Subcutaneous abdominal adipose tissue (tissue), 5 donors: ENCODE data around the gene PLEKHA5.

Experiments used
- H3K27ac ChIP-seq: one replicate; pipeline ENCODE4 v1.7.0; 2013; ENCODE audit warnings: low read depth, mild to moderate bottlenecking, inconsistent platforms, low read length, moderate library complexity
- H3K27me3 ChIP-seq, 5 donors: one replicate each; pipeline ENCODE4 v1.7.0; 2013; ENCODE audit warnings: low read length in 5 of 5, inconsistent platforms in 1 of 5; ENCODE audit not compliant: control insufficient read depth in 5 of 5, insufficient read depth in 4 of 5
- H3K36me3 ChIP-seq, 5 donors: one replicate each; pipeline ENCODE4 v1.7.0; 2013; ENCODE audit warnings: low read length in 5 of 5; ENCODE audit not compliant: control insufficient read depth in 5 of 5, insufficient read depth in 5 of 5
- H3K4me1 ChIP-seq, 5 donors: one replicate each; pipeline ENCODE4 v1.7.0; 2013; ENCODE audit warnings: low read length in 5 of 5, mild to moderate bottlenecking in 3 of 5, moderate library complexity in 1 of 5; ENCODE audit not compliant: control insufficient read depth in 5 of 5, insufficient read depth in 5 of 5
- H3K4me3 ChIP-seq, 5 donors: one replicate each; pipeline ENCODE4 v1.7.0; 2013; ENCODE audit warnings: low read length in 5 of 5, low read depth in 1 of 5
- H3K9ac ChIP-seq, 5 donors: one replicate each; pipeline ENCODE4 v1.7.0; 2013; ENCODE audit warnings: low read length in 5 of 5, mild to moderate bottlenecking in 4 of 5, moderate library complexity in 3 of 5
- H3K9me3 ChIP-seq, 5 donors: one replicate each; pipeline ENCODE4 v1.7.0; 2013; ENCODE audit warnings: low read length in 5 of 5; ENCODE audit not compliant: control insufficient read depth in 5 of 5
- donor health status: healthy.
- donor health status: healthy.
- donor health status: healthy.
- donor health status: healthy.
- donor health status: healthy.

The PLEKHA5 gene

GRCh38 chr12:19128485-19128884 lies 1.0 kb upstream of the PLEKHA5 start:
- no peak overlapping the region for H3K9ac ChIP-seq

DNA sequence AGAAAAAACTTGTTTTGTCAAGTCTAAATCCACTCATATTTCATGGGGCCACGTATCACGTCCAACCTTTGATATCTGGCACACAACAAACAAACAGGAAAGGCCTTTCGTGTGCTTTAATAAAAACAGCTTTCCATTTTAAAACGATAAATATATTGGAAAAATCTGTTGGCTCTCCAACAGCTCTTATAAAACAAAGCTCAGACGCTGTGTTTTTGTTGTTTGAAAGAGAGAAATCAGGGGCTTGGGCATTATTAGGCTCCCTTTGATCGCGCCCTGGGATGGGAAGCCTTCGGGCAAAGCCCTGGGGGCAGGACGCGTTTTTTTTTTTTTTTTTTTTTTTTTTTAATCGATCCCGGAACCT lies 429 bp upstream of the PLEKHA5 start:
- H3K27me3 ChIP-seq, result no peaks in the 10 kb centered on the region
- H3K4me3 ChIP-seq, result peak overlapping the region; percentile 57 to 76 (median 63)
- peaks cover 0 to 18% (median 14%) of the 10 kb centered on the region in 5 donors for H3K4me1 ChIP-seq
- peak overlapping the region in 4 of 5 donors; percentile 30 to 79 (median 74) for H3K9ac ChIP-seq
- H3K9me3 ChIP-seq, result peaks cover 0 to 13% (median 7%) of the 10 kb centered on the region in 5 donors
- H3K36me3 ChIP-seq, result no peaks in the 10 kb centered on the region
- H3K27ac ChIP-seq, result peak overlapping the region; percentile 86

More at GRCh38 chr12:19128485-19128884, 1.0 kb upstream of the PLEKHA5 start:
- Histone ChIP-seq H3K27ac (peak overlapping the region; percentile 86), H3K4me3 (no peak overlapping the region), H3K27me3 (no peaks in the 10 kb centered on the region), H3K36me3 (no peaks in the 10 kb centered on the region), H3K9me3 (peaks cover 0 to 13% (median 7%) of the 10 kb centered on the region in 5 donors), H3K4me1 (peaks cover 0 to 18% (median 14%) of the 10 kb centered on the region in 5 donors)

DNA sequence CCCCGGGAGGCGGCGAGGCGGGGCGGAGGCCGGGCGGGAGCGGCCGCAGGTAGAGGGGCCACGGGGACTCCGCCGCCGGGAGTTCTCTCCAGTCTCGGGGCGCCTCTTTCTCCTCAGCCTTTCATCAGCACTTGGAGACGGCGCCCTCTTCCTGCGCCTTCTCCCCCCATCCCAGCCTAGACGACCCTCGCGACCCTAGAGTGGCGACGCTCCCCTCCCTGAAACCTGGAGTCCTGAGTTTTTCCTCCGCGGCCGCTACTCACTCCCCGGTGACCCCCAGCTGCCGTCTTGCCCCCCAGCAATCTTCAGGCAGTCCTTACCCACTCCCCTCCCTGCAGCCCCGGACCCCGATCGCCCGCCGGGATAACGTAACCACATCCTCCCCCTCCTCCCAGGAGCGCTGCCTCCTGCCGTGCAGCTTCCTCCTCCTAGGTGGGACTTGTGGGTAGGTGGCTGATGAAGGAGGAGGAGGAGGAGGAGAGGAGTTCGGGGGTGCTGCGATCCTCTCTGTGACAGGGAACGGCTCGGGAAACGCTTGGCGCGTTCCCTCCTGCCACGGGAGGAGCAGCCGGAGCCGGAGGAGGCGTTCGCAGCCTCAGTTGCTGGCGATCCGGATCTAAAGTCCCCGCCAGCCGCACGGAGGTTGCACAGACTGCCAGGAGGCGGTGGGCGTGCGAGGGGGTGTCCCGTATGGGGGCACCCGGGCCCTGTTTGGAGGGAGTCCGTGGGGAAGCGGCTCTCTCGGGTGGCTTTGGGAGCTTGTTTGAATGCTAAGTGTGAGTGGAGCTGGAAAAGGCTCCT lies 891 bp downstream of the PLEKHA5 start:
- Histone ChIP-seq H3K9me3 (peaks cover 0 to 13% (median 7%) of the 10 kb centered on the region in 5 donors), H3K4me1 (peaks cover 0 to 18% (median 14%) of the 10 kb centered on the region in 5 donors), H3K27ac (peak overlapping the region; percentile 71), H3K27me3 (no peaks in the 10 kb centered on the region), H3K36me3 (no peaks in the 10 kb centered on the region), H3K4me3 (peak overlapping the region; percentile 87 to 93 (median 89)), H3K9ac (peak overlapping the region; percentile 59 to 86 (median 72))

DNA sequence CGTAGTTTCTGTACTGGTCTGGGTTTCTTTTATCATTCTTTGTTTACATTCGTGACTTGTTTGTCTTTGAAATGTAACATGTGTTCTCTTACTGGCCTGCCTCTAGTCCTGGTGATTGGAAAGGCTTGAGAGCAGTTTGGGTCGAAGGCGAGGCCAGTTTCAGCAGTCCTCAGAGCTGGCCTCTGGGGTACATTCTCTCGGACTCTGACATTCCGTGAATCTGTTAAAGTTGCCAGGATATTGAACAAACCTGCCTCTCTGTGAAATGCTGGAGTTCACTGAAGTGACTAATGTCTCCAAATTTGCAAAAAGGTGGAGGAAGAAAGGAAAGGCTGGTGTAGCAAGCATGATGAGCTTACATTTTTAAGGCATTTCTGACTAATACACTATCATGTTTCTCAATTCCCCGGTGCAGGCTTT lies 1.5 kb downstream of the PLEKHA5 start:
- peak overlapping the region; percentile 71 for H3K27ac ChIP-seq
- peaks cover 0 to 13% (median 7%) of the 10 kb centered on the region in 5 donors for H3K9me3 ChIP-seq
- peak overlapping the region; percentile 57 to 86 (median 72) for H3K9ac ChIP-seq
- H3K4me1 ChIP-seq, result peaks cover 0 to 18% (median 14%) of the 10 kb centered on the region in 5 donors
- H3K36me3 ChIP-seq, result no peaks in the 10 kb centered on the region
- H3K4me3 ChIP-seq, result peak overlapping the region; percentile 73 to 93 (median 89)
- H3K27me3 ChIP-seq, result no peaks in the 10 kb centered on the region

DNA sequence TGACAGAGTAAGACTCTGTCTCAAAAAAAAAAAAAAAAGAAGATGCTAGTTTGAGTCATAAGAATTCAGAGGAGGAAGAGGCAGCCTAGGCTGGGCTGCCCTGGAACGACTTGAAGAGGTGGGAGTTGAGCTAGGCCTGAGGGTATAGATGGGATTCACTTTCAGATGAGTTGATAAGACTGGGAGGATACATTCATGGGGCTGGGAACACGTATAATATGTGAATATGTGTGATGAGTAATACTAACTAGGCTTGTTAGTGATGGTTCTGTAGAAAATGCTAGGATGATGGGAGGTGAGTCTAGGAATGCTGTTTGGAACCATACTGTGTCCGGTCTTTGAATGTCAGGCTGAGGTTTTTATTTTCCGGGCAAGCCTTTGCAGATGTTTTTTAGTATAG lies 9.0 kb downstream of the PLEKHA5 start:
- peaks cover 0 to 4% (median 0%) of the 10 kb centered on the region in 5 donors for H3K4me1 ChIP-seq
- no peak overlapping the region for H3K27ac ChIP-seq
- no peaks in the 10 kb centered on the region for H3K27me3 ChIP-seq
- H3K9me3 ChIP-seq, result no peaks in the 10 kb centered on the region
- no peak overlapping the region for H3K9ac ChIP-seq
- no peak overlapping the region for H3K4me3 ChIP-seq
- H3K36me3 ChIP-seq, result peaks cover 0 to 4% (median 0%) of the 10 kb centered on the region in 5 donors

- Histone ChIP-seq H3K4me3 (no peak overlapping the region), H3K4me1 (peaks cover 0 to 4% (median 0%) of the 10 kb centered on the region in 5 donors), H3K36me3 (peaks cover 0 to 4% (median under 1%) of the 10 kb centered on the region in 5 donors), H3K9ac (no peak overlapping the region), H3K9me3 (no peaks in the 10 kb centered on the region), H3K27ac (no peak overlapping the region), H3K27me3 (no peaks in the 10 kb centered on the region)
These were observed 9.4 kb downstream of the PLEKHA5 start for GRCh38 chr12:19138956-19139355.

GRCh38 chr12:19139615-19140194 lies 10.2 kb downstream of the PLEKHA5 start:
- no peak overlapping the region for H3K27ac ChIP-seq
- H3K4me1 ChIP-seq, result peaks cover 0 to 4% (median 0%) of the 10 kb centered on the region in 5 donors
- no peaks in the 10 kb centered on the region for H3K27me3 ChIP-seq

GRCh38 chr12:19140381-19141236 lies 11.1 kb downstream of the PLEKHA5 start:
- Histone ChIP-seq H3K9me3 (no peaks in the 10 kb centered on the region), H3K4me3 (no peak overlapping the region), H3K9ac (no peak overlapping the region), H3K27ac (no peak overlapping the region), H3K4me1 (peaks cover 0 to 4% (median 0%) of the 10 kb centered on the region in 5 donors), H3K27me3 (no peaks in the 10 kb centered on the region), H3K36me3 (peaks cover 0 to 4% (median 2%) of the 10 kb centered on the region in 5 donors)

More at GRCh38 chr12:19139615-19140194, 10.2 kb downstream of the PLEKHA5 start:
- Histone ChIP-seq H3K36me3 (peaks cover 0 to 4% (median 2%) of the 10 kb centered on the region in 5 donors), H3K9me3 (no peaks in the 10 kb centered on the region), H3K9ac (no peak overlapping the region), H3K4me3 (no peak overlapping the region)

DNA sequence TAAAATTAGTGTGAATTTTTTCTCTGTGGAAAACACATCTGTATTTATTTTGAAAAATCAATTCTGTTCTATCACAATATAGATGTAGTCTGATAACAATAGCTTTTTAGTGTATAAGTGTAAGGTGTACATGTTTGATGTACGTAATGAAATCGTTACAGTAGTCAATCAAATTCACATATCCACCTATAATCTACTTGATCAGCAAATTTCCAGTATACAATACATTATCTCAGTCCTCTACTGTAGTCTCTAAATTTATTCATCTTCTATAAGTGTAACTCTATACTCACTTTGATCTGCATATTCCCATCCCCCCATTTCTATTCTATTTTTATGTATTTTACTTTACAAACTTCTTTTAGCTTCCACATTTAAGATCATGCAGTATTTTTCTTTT lies 13.0 kb downstream of the PLEKHA5 start:
- no peak overlapping the region for H3K4me3 ChIP-seq
- H3K9me3 ChIP-seq, result no peaks in the 10 kb centered on the region
- no peaks in the 10 kb centered on the region for H3K27me3 ChIP-seq
- no peak overlapping the region for H3K9ac ChIP-seq
- peaks cover 0 to 4% (median 0%) of the 10 kb centered on the region in 5 donors for H3K4me1 ChIP-seq
- no peak overlapping the region for H3K27ac ChIP-seq
- peaks cover 0 to 2% (median 2%) of the 10 kb centered on the region in 5 donors for H3K36me3 ChIP-seq
